Astrocyte of the cerebellum (primary cell): ENCODE data around the gene NOTCH1.

Experiments used
- DNase-seq: peaks from one replicate; pipeline ENCODE4 v3.0.0-alpha.2; 2011; ENCODE audit warnings: low read depth
- H3K4me3 ChIP-seq: 2 replicates; pipeline ENCODE4 v1.5.1; 2011; ENCODE audit warnings: mild to moderate bottlenecking, low read depth, low read length, moderate library complexity
- in situ Hi-C: cut with HindIII; loops from 2 replicates; pipeline ENCODE4 v1.10.0; 2017; ENCODE audit warnings: low sequenced_read_pairs
- TF ChIP-seq, protein P1 (sequence below): IDR thresholded peaks from 2 replicates; pipeline ENCODE4 v1.5.1; 2012; ENCODE audit warnings: low read length, low read depth, moderate library complexity, mild to moderate bottlenecking; ENCODE audit errors: missing control alignments

The NOTCH1 gene

DNA sequence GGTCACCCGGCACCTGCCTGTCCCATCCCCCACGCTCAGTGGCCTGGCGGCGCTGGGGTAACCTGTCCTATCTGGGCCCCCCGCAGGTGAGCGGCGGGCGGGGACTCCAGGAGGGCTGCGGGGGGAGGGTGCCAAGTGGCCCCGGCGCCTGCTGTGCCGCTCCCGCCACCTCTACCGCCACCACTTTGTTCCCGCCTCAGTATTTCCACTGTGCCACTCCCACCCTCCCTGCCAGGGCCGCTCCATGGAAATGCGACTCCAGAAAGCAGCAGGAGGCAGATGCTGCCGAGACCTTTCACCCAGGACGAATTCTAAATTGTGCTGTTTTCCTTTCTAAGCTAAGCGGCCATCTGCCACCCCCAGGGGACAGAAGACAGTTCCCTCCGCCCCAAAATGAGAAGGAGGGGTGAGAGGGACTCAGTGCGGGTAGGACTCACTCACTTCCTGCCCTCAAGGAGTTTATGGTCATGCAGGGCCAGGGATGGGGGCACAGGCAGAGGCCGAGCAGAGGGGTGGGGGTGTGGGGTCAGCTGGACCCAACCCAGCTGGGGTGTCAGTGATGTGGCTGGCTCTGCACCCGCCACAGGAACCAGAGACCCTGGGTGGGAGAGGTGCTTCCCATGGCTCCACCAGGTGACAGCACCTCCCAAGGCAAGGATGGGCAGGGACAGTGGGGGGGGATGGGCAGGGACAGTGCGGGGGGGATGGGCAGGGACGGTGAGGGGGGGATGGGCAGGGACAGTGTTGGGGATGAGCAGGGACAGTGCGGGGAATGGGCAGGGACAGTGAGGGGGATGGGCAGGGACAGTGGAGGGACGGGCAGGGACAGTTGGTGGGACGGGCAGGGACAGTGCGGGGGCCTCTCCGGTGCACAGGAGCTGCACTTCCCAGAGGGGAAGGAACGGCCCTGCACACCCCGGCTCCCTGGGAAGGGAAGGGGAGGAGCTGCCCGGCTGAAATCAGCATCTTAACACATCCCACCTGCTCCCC is 17.8 kb downstream of the NOTCH1 start:
- DNase-seq, result no peak
- H3K4me3 ChIP-seq, result no peak overlapping the region
- in situ Hi-C loops, result no loop called here
- TF ChIP-seq, protein P1, sequence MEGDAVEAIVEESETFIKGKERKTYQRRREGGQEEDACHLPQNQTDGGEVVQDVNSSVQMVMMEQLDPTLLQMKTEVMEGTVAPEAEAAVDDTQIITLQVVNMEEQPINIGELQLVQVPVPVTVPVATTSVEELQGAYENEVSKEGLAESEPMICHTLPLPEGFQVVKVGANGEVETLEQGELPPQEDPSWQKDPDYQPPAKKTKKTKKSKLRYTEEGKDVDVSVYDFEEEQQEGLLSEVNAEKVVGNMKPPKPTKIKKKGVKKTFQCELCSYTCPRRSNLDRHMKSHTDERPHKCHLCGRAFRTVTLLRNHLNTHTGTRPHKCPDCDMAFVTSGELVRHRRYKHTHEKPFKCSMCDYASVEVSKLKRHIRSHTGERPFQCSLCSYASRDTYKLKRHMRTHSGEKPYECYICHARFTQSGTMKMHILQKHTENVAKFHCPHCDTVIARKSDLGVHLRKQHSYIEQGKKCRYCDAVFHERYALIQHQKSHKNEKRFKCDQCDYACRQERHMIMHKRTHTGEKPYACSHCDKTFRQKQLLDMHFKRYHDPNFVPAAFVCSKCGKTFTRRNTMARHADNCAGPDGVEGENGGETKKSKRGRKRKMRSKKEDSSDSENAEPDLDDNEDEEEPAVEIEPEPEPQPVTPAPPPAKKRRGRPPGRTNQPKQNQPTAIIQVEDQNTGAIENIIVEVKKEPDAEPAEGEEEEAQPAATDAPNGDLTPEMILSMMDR, result no peak

DNA sequence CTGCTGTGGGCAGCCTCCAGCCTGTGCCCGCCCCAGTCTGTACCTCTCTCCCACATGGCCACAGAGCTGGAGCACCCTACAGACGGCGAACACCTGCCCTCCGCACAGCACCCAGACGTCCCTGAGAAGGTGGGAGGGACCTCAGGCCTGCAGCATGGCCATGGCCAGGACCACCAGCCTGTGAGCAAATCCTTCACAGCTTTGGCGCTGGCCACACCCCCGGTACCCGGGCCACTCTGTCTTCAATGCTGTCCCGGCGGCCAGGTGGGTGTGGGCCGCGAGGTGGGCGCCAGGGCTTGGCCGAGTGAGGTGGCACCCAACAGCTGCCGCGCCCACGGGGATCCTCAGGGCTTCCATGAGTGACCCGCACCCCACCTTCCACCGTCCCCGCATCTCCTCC is 18.7 kb downstream of the NOTCH1 start:
- DNase-seq, result no peak
- in situ Hi-C loops, result no loop called here
- TF ChIP-seq, protein P1, result no peak
- no peak overlapping the region for H3K4me3 ChIP-seq

DNA sequence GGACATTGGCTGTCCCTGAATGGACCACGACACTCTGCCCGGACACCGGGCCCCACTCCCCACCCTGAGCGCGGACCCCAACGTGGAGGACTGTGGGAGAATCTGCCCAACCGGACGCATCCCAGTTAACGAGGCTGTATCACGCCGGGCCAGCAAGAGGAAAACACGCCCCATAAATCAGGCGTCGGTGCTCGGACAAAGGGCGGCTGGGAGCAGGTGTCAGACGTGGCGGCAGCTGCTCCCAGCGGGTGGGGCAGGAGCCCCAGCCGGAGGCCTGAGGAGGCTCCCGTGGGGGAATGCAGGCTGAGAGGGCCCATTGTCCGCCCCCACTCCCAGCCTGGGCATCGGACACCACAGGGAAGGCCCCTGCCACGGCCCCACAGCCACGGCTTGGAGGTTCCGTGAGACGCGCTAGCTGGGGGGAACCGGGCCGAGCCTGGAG is 19.2 kb downstream of the NOTCH1 start:
- in situ Hi-C loops, result no loop called here
- no peak for DNase-seq
- no peak overlapping the region for H3K4me3 ChIP-seq
- TF ChIP-seq, protein P1, result no peak

DNA sequence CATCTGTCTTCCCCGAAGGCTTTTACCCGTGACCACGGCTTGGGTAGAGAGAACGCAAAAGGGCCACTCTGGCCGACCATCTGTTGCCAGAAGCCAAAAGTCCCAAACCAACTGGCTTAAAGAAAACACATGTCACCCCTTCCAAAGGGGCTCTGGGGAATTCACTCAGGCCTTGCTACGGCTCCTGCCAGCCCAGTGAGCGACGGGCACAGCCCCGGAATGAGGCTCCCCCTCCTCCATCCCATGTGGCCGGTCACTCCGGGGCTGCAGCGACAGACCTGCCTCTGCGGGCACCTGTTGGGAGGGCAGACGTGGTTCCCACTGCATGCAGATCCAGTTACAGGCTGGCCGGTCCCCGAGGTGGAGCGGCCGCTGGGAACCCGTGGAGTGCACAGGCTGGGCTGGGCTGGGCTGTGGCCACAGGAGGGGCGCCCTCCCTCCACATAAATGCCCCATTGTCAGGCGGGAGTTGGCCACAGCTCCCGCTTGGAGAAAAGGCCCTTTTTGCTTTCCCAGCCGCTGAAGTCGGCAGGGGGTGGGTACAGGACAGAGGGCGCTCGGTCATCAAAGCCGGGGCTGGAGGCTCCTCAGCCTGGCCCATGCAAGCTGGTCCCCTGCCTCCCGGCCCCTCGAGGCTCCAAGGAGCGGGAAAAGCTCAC is 19.9 kb downstream of the NOTCH1 start:
- TF ChIP-seq, protein P1, result no peak
- no peak for DNase-seq
- no peak overlapping the region for H3K4me3 ChIP-seq
- in situ Hi-C loops, result no loop called here

DNA sequence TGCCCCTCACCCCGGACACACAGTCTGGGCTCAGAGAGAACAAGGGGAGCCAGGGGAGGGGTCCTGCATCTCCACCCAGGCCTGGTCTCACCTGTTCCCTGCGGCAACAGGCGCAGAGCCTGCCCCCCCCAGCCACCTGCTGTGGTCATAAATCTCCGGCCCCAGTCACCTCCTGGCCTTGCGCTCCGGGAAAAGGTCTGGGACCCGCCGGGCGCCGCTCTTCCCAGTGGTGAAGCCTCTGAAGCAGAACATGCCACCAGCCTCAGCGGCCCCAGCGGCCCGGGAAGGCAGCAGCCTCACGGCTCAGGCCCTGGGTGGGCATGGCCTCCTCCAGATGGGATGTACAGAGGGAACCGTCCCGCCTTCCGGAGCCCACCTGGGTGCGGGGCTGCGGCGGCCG is 20.6 kb downstream of the NOTCH1 start:
- H3K4me3 ChIP-seq, result no peak overlapping the region
- in situ Hi-C loops, result no loop called here
- no peak for DNase-seq
- TF ChIP-seq, protein P1, result no peak

DNA sequence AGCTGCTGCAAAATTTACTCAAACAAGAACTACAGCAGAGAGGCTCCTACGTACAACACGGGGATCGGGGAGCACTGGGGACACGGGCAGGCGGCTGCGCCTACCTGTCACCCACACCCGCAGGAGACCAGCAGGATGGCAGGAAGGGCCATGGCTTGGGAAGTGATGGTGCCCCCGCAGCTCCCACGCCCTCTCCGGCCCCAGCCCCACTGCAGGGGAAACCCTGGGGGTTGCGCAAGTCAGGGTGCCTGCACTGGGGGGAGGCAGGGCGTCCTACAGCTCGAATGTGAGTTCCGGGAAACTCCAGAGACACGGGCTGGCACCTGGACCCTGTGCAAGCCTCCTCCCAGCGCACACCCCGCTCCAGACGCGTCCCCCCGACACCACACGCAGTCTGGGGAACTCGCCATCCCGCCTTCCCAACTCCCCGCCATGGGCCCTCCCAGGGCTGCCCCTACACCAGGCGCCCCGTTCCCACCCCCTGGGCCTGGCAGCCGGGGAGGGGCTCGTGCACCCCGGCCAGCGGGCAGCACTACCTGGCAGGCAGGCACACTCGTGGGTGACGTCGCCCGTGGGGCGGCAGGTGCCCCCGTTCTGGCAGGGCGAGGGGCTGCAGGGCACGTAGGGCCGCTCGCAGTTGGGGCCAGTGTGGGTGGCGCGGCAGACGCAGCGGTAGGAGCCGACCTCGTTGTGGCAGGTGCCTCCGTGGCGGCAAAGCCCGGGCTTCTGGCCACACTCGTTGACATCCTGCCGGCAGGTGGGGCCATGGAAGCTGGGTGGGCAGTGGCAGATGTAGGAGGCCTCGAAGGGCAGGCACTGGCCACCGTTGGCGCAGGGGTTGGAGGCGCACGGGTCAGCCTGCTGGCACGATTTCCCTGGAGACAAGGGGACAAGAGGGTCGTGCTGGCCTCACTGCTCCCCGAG is 23.3 kb downstream of the NOTCH1 start:
- DNase-seq, result no peak
- no peak overlapping the region for H3K4me3 ChIP-seq
- in situ Hi-C loops, result no loop called here
- TF ChIP-seq, protein P1, result no peak
